Epithelial cell of alveolus of lung (primary cell): ENCODE measurements around the gene GPX1. TPM values are rescaled to one million over a fixed set of nuclear protein-coding genes. Genes with fewer than 3 reads are reported as not detected.

Source experiments
- total RNA-seq: library from RNA; depleted of rRNA; stranded (reverse); fragments of >200 nt; gene quantifications from 2 replicates; pipeline ENCODE4 v1.2.1, GENCODE V29; 2015

GPX1 gene
- 337 and 610 TPM in 2 replicates for total RNA-seq

GRCh38 chr3:49358217-49358883, at the start of gene GPX1:
Gene GPX1, minus strand, starts transcription at chr3:49358353. Its CDS starts 75 bp downstream, at chr3:49358278.

GRCh38 chr3:49339941-49340800, 18.0 kb downstream of the GPX1 start, which contains the start of gene USP4:
Gene USP4, minus strand, starts transcription at chr3:49340053. Its CDS starts 29 bp downstream, at chr3:49340024.

Other genes with a start within 250 kb of the GPX1 start
- 41.4 and 81.1 TPM in 2 replicates for gene USP19, start 237.5 kb downstream of the GPX1 start, total RNA-seq
- gene LAMB2, start 225.3 kb downstream of the GPX1 start, total RNA-seq, result 246 and 364 TPM in 2 replicates
- gene CCDC71, start 192.0 kb downstream of the GPX1 start, total RNA-seq, result 43.6 and 47.1 TPM in 2 replicates
- gene KLHDC8B, start 186.8 kb downstream of the GPX1 start, total RNA-seq, result 15.4 and 42.7 TPM in 2 replicates
- gene C3orf62, start 81.1 kb downstream of the GPX1 start, total RNA-seq, result 1.5 and 1.7 TPM in 2 replicates
- 15.2 and 17.6 TPM in 2 replicates for gene USP4, start 18.3 kb downstream of the GPX1 start, total RNA-seq
- 493 and 605 TPM in 2 replicates for gene RHOA, start 53.6 kb upstream of the GPX1 start, total RNA-seq
- gene TCTA, start 54.1 kb upstream of the GPX1 start, total RNA-seq, result 30.3 and 34.0 TPM in 2 replicates
- gene AMT, start 64.1 kb upstream of the GPX1 start, total RNA-seq, result 2.5 and 3.0 TPM in 2 replicates
- gene NICN1, start 71.0 kb upstream of the GPX1 start, total RNA-seq, result 3.9 and 9.4 TPM in 2 replicates
- 33.1 and 60.9 TPM in 2 replicates for gene DAG1, start 111.9 kb upstream of the GPX1 start, total RNA-seq
- gene BSN, start 196.1 kb upstream of the GPX1 start, total RNA-seq, result 0.08 and 0.13 TPM in 2 replicates